Heart left ventricle (tissue), 16 donors: ENCODE results near the gene SIGLEC5. TPM values are rescaled to one million over a fixed set of nuclear protein-coding genes. Genes with fewer than 3 reads are reported as not detected.

ENCODE experiments used
- ATAC-seq, 4 donors: fragments of 200-7000 bp; cut with Tn5 transposase; one replicate each; pipeline ENCODE4 v1.9.1; 2020 to 2022; ENCODE audit warnings: moderate library complexity in 4 of 4, mild to moderate bottlenecking in 3 of 4, moderate number of reproducible peaks in 1 of 4
- DNase-seq, 5 donors: peaks; one replicate each; pipeline ENCODE4 v3.0.0-alpha.2; 2020
- H3K27ac ChIP-seq, 12 donors: fragments of 200-600 bp; sonication (generic) in 4 of 12; one replicate each; pipeline versions ENCODE4 v1.5.0 to v1.8.0; 2016 to 2022; ENCODE audit warnings: mild to moderate bottlenecking in 2 of 12
- H3K27me3 ChIP-seq, 9 donors: fragments of 200-600 bp; sonication (generic) in 2 of 9; one replicate each; pipeline versions ENCODE4 v1.5.1 to v1.8.0; 2016 to 2022; ENCODE audit warnings: mild to moderate bottlenecking in 3 of 9
- H3K36me3 ChIP-seq, 9 donors: fragments of 200-600 bp; sonication (generic) in 2 of 9; one replicate each; pipeline versions ENCODE4 v1.5.0 to v1.8.0; 2018 to 2022; ENCODE audit warnings: mild to moderate bottlenecking in 2 of 9
- H3K4me1 ChIP-seq, 12 donors: fragments of 200-600 bp; sonication (generic) in 4 of 12; one replicate each; pipeline versions ENCODE4 v1.5.0 to v1.8.0; 2016 to 2022; ENCODE audit warnings: mild to moderate bottlenecking in 3 of 12
- H3K4me3 ChIP-seq, 12 donors: fragments of 200-600 bp; sonication (generic) in 4 of 12; one replicate each; pipeline versions ENCODE4 v1.5.0 to v1.8.0; 2017 to 2022; ENCODE audit warnings: mild to moderate bottlenecking in 9 of 12, moderate library complexity in 4 of 12
- H3K9me3 ChIP-seq, 12 donors: fragments of 200-600 bp; sonication (generic) in 4 of 12; one replicate each; pipeline versions ENCODE4 v1.5.0 to v1.8.0; 2016 to 2022; ENCODE audit warnings: mild to moderate bottlenecking in 1 of 12
- CTCF ChIP-seq, 12 donors: fragments of 200-600 bp; sonication (generic) in 4 of 12; IDR thresholded peaks; one replicate each; pipeline versions ENCODE4 v1.5.0 to v1.8.0; 2018 to 2022; ENCODE audit warnings: antibody characterized with exemption in 12 of 12, mild to moderate bottlenecking in 5 of 12
- POLR2A ChIP-seq, 2 donors: fragments of 450-650 bp; IDR thresholded peaks; one replicate each; pipeline ENCODE4 v1.6.1; 2017; ENCODE audit warnings: antibody characterized with exemption in 2 of 2, mild to moderate bottlenecking in 2 of 2, moderate library complexity in 2 of 2
- WGBS, 4 donors: extraction: QIAGEN DNeasy Blood & Tissue Kit in 2 of 4; methylation state at CpG; one replicate each; pipeline versions ENCODE4 v1.1.5 to v1.1.7; 2013 to 2018; 5-methylcytosine and 5-hydroxymethylcytosine counted together
- intact Hi-C, 10 donors: fragments of 100-400 bp; cut with DNase I; formaldehyde crosslinking; loops; one replicate each; pipeline versions ENCODE4 v1.11.1 to v1.14.2; 2022
- polyA plus RNA-seq, 2 donors: library from polyadenylated mRNA; stranded (reverse); fragments of 200-250 nt; gene quantifications; one replicate each; pipeline ENCODE4 v1.2.3, GENCODE V29; 2013
- total RNA-seq, 9 donors: library from RNA; depleted of rRNA in 2 of 9; stranded (reverse); fragments of >200 nt in 2 of 9; fragmentation: NEBNext Ultra II Directional in 3 of 9; extraction: Animal tissue kit (Norgen Biotek cat#: 25700) in 3 of 9; gene quantifications; one replicate each; pipeline versions ENCODE4 v1.1.0 to v1.2.4, GENCODE V29; 2016 to 2023
- donor health status: ischemic (EF 13 %, LVEDD 7.1; RV severe dilation, severe dysfunction).
- donor health status: healthy with polysubstance abuse.
- donor health status: DM: no; HTN: yes; CAD: no.
- donor health status: DM: no; HTN: no; CAD: no.
- donor health status: ischemic (EF 25% LVEDD 6.9; RV normal size, moderate dysfunction).
- donor health status: ischemic (EF 25% LVEDD 5.7; RV mildly dilated, moderate dysfunction).
- donor health status: healthy.
- donor health status: DM: yes; HTN: yes; CAD: no.
- donor health status: ischemic (EF 35%, LVEDD 5.7; RV mildly dilated, moderate dysfunction).
- donor health status: nonischemic (EF 11% LVEDD 7.7; RV severe dilation, severe dysfunction).
- donor health status: DM: yes; HTN: yes; CAD: no.
- donor health status: PGD.
- donor health status: ischemic (EF 29% LVEDD 5.4; RV normal size, mild dysfunction).
- donor health status: nonischemic (EF 23%, LVEDD 6.1; RV moderate dilation, normal function).

SIGLEC5 gene
- total and polyA plus RNA-seq, 11 donors = 0.15 to 1.3 (median 0.22) TPM; not detected in 5

DNA sequence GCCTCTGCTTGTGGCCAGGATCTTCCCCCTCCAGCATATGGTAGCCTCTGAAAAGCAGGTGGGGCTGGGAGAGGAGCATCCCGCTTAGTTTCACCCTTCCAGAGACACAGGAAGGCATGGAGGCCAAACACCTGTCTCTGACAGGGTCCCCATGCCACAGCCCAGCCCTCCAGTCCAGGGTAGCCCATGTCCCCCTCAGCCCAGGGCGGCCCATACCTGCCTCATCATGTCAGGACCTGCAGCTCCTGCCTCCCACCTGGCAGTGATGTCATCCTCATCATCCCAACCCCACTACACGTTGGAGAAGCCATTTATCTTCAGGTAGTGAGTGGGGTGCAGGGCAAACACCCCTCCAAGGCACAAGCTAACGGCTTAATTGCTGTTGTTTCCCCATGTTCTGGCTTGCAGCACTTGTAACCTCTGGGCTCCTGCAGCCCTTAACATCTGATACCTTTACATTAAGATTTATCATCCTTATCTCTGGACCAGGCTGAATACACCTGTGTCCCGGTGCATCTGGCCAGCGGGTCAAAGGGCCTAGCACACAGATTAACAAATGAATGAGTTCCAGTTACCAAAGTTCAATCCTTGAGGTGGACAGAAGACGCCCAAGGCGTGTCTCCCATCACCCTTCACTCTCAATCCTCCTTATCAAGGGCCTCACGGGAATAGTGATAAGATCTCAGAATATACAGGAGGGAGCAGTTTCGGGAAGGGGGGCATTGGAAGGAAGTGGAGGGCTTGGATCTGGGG is 36.9 kb downstream of the SIGLEC5 start:
- TF ChIP-seq POLR2A (IDR thresholded peaks at IDR 0.05) = no peak
- no peak for TF ChIP-seq CTCF (IDR thresholded peaks at IDR 0.05)
- H3K9me3 ChIP-seq = peaks cover 0 to 6% (median under 1%) of the 10 kb centered on the region in 12 donors
- ATAC-seq = no peak
- peaks cover 0 to 19% (median 12%) of the 10 kb centered on the region in 12 donors for H3K4me1 ChIP-seq
- WGBS, 4 donors = 32 to 35% (median 33%) methylated on average over 9 to 10 of the region's 10 CpGs
- H3K36me3 ChIP-seq = peaks cover 0 to under 1% (median 0%) of the 10 kb centered on the region in 9 donors
- H3K27me3 ChIP-seq = peaks cover 0 to 11% (median 0%) of the 10 kb centered on the region in 9 donors
- no peak for DNase-seq
- peak overlapping the region; percentile 51 to 82 (median 70) for H3K4me3 ChIP-seq
- intact Hi-C loops = loop anchor here in 3 of 10 donors (2.0 to 10.0 kb wide), 5 partner anchors 19 to 489 kb away; partner anchors contain the start of gene CTU1 (in 2 of the 3)
- peak overlapping the region in 5 of 12 donors; percentile 24 to 54 (median 39) for H3K27ac ChIP-seq

- TF ChIP-seq POLR2A (IDR thresholded peaks at IDR 0.05) = no peak
- no peak for TF ChIP-seq CTCF (IDR thresholded peaks at IDR 0.05)
- Histone ChIP-seq H3K27me3 (peaks cover 0 to 3% (median 0%) of the 10 kb centered on the region in 9 donors), H3K9me3 (peaks cover 0 to 13% (median 7%) of the 10 kb centered on the region in 12 donors), H3K36me3 (peaks cover 0 to 9% (median 4%) of the 10 kb centered on the region in 9 donors), H3K4me3 (no peak overlapping the region), H3K27ac (no peak overlapping the region), H3K4me1 (peaks cover 0 to 19% (median 12%) of the 10 kb centered on the region in 12 donors)
- intact Hi-C loops = loop anchor here in 3 of 10 donors (2.0 to 10.0 kb wide), 5 partner anchors 18 to 488 kb away; partner anchors contain the start of gene CTU1 (in 2 of the 3)
- DNase-seq (no peak), ATAC-seq (no peak)
- 71 to 77% (median 74%) methylated on average over 1 of the region's 1 CpG for WGBS, 4 donors
These were observed 37.7 kb downstream of the SIGLEC5 start for GRCh38 chr19:51592521-51592920.

DNA sequence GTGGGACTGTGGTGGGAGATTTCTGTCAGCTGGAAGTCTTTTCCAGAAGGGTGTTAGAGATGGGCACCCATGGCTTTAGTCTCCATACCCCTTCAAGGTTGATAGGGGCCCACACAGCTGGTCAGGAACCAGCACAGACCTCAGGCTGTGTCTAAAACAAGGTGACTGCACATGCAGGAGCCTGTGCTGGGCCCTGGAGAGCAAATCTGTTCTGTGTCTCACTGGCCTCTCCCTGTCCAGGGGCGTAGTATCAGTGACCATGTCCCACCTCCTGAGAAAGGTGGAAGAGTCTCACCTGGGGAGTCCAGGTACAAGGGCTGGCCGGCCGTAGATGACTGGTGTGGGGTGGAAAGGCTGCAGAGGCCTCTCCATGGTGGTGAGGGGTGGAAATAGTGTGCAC is 39.8 kb downstream of the SIGLEC5 start:
- 85 to 100% (median 96%) methylated on average over 3 of the region's 3 CpGs for WGBS, 4 donors
- intact Hi-C loops = loop anchor here in 2 of 10 donors (5.0 to 10.0 kb wide), 3 partner anchors 184 to 486 kb away; partner anchors contain the start of gene CTU1 (in 2 of the 2)
- H3K4me1 ChIP-seq = peaks cover 0 to 19% (median 12%) of the 10 kb centered on the region in 12 donors

More for the DNA sequence above, 39.8 kb downstream of the SIGLEC5 start:
- no peak for DNase-seq
- Histone ChIP-seq H3K27me3 (no peaks in the 10 kb centered on the region), H3K4me3 (no peak overlapping the region), H3K9me3 (peaks cover 0 to 29% (median 15%) of the 10 kb centered on the region in 12 donors), H3K36me3 (peaks cover 4 to 29% (median 22%) of the 10 kb centered on the region in 9 donors), H3K27ac (no peak overlapping the region)
- no peak for ATAC-seq
- TF ChIP-seq POLR2A (IDR thresholded peaks at IDR 0.05) (no peak), CTCF (IDR thresholded peaks at IDR 0.05) (no peak)
